Neural cell (in vitro differentiated cells): ENCODE measurements around the gene GEMIN5. TPM values are rescaled to one million over a fixed set of nuclear protein-coding genes. Genes with fewer than 3 reads are reported as not detected.

Source experiments
- H2AFZ ChIP-seq: fragments of 200-600, 300-800 bp; sonication (generic), shearing (Covaris generic); 2 replicates; pipeline ENCODE4 v1.6.0; 2014; ENCODE audit warnings: low read depth, mild to moderate bottlenecking, antibody characterized with exemption, low read length, moderate library complexity
- H3F3A ChIP-seq: fragments of 200-600 bp; shearing (Covaris generic); 2 replicates; pipeline ENCODE4 v1.6.1; 2016; ENCODE audit warnings: mild to moderate bottlenecking, moderate library complexity, mixed read lengths, antibody characterized with exemption, low read length; ENCODE audit not compliant: insufficient read depth, poor library complexity, severe bottlenecking
- H3K27ac ChIP-seq: fragments of 200-600, 300-800 bp; sonication (generic), shearing (Covaris generic); 2 replicates; pipeline ENCODE4 v1.5.1; 2014; ENCODE audit warnings: mild to moderate bottlenecking, low read length, moderate library complexity
- H3K27me3 ChIP-seq: fragments of 300-800, 200-600 bp; sonication (generic), shearing (Covaris generic); 2 replicates; pipeline ENCODE4 v1.6.0; 2014; ENCODE audit warnings: mild to moderate bottlenecking, low read depth, low read length, moderate library complexity; ENCODE audit not compliant: insufficient read depth
- H3K36me3 ChIP-seq: fragments of 300-800, 200-600 bp; sonication (generic), shearing (Covaris generic); 2 replicates; pipeline ENCODE4 v1.5.1; 2014; ENCODE audit warnings: mild to moderate bottlenecking, antibody characterized with exemption, low read length, moderate library complexity; ENCODE audit not compliant: insufficient read depth
- H3K4me2 ChIP-seq: fragments of 300-800, 200-600 bp; sonication (generic), shearing (Covaris generic); 2 replicates; pipeline ENCODE4 v1.6.0; 2014; ENCODE audit warnings: mild to moderate bottlenecking, low read length
- H3K4me3 ChIP-seq: fragments of 300-800, 200-600 bp; sonication (generic), shearing (Covaris generic); 2 replicates; pipeline ENCODE4 v1.5.1; 2014; ENCODE audit warnings: mild to moderate bottlenecking, low read length, moderate library complexity
- H3K79me2 ChIP-seq: fragments of 200-600 bp; shearing (Covaris generic); replicated peaks from 2 replicates; pipeline ENCODE4 v1.6.0; 2014; ENCODE audit warnings: mild to moderate bottlenecking, low read length, moderate library complexity; ENCODE audit not compliant: insufficient read depth
- H3K9ac ChIP-seq: fragments of 300-800, 200-600 bp; sonication (generic), shearing (Covaris generic); 2 replicates; pipeline ENCODE4 v1.6.1; 2016; ENCODE audit warnings: mild to moderate bottlenecking, low read length, mixed read lengths
- H3K9me2 ChIP-seq: fragments of 200-600 bp; shearing (Covaris generic); 2 replicates; pipeline ENCODE4 v1.6.1; 2016; ENCODE audit warnings: mild to moderate bottlenecking, low read length, mixed read lengths; ENCODE audit not compliant: insufficient read depth
- H3K9me3 ChIP-seq: fragments of 200-600, 300-800 bp; sonication (generic), shearing (Covaris generic); 2 replicates; pipeline ENCODE4 v1.6.1; 2016; ENCODE audit warnings: mild to moderate bottlenecking, mixed run types, low read length, moderate library complexity, mixed read lengths
- H4K20me1 ChIP-seq: fragments of 200-600 bp; shearing (Covaris generic); 2 replicates; pipeline ENCODE4 v1.6.1; 2016; ENCODE audit warnings: mild to moderate bottlenecking, mixed run types; ENCODE audit not compliant: insufficient read depth
- CTCF ChIP-seq: fragments of 450-650 bp; IDR thresholded peaks from 2 replicates; pipeline ENCODE4 v1.5.1; 2014; ENCODE audit warnings: antibody characterized with exemption, mild to moderate bottlenecking, moderate library complexity; ENCODE audit not compliant: poor library complexity, severe bottlenecking
- EP300 ChIP-seq: fragments of 450-650 bp; conservative IDR thresholded peaks from 2 replicates; pipeline ENCODE4 v1.6.1; 2014; ENCODE audit warnings: antibody characterized with exemption, mild to moderate bottlenecking, moderate library complexity; ENCODE audit not compliant: poor library complexity, severe bottlenecking
- EZH2 ChIP-seq: fragments of 200-600, 300-800 bp; shearing (Covaris generic), sonication (generic); IDR thresholded peaks from 2 replicates; pipeline ENCODE4 v1.6.1; 2014; ENCODE audit warnings: antibody characterized with exemption, low read length, borderline replicate concordance, mild to moderate bottlenecking; ENCODE audit not compliant: insufficient read depth, poor library complexity, severe bottlenecking
- MXI1 ChIP-seq: fragments of 450-650 bp; conservative IDR thresholded peaks from 2 replicates; pipeline ENCODE4 v1.6.1; 2014; ENCODE audit warnings: antibody characterized with exemption, mild to moderate bottlenecking; ENCODE audit not compliant: poor library complexity, severe bottlenecking
- POLR2AphosphoS5 ChIP-seq: IDR thresholded peaks from 2 replicates; pipeline ENCODE4 v1.6.1; 2012
- RAD21 ChIP-seq: fragments of 450-650 bp; conservative IDR thresholded peaks from 2 replicates; pipeline ENCODE4 v1.6.1; 2014; ENCODE audit warnings: antibody characterized with exemption, mild to moderate bottlenecking, moderate library complexity
- REST ChIP-seq: IDR thresholded peaks from 2 replicates; pipeline ENCODE4 v1.6.1; 2012; ENCODE audit warnings: borderline replicate concordance
- SMC3 ChIP-seq: fragments of 450-650 bp; conservative IDR thresholded peaks from 2 replicates; pipeline ENCODE4 v1.6.1; 2014; ENCODE audit warnings: antibody characterized with exemption, mild to moderate bottlenecking, moderate library complexity; ENCODE audit not compliant: poor library complexity
- TAF1 ChIP-seq: IDR thresholded peaks from 2 replicates; pipeline ENCODE4 v1.6.1; 2012; ENCODE audit warnings: low read depth
- polyA plus RNA-seq: library from polyadenylated mRNA; depleted of rRNA; stranded (reverse); fragments of >200 nt; gene quantifications from 2 replicates; pipeline ENCODE4 v1.2.3, GENCODE V29; 2014

Gene GEMIN5
- polyA plus RNA-seq, 1 donor from 2014 or later, result 13.0 TPM

GRCh38 chr5:154858297-154858971 is 79.6 kb downstream of the GEMIN5 start, which contains the start of gene CNOT8:
TSS of gene CNOT8 (plus strand) at chr5:154858627. CDS start at chr5:154863279, 4,652 bp downstream.
- H3K4me2 ChIP-seq, result peak within 1 kb of the TSS; percentile 94
- H2AFZ ChIP-seq, result peak within 1 kb of the TSS; percentile 98
- H3K79me2 ChIP-seq, result peaks cover 47% of the 10 kb centered on the region
- peak within 1 kb of the TSS; percentile 99 for H3K27ac ChIP-seq
- H3K9me3 ChIP-seq, result no peaks in the 10 kb centered on the region
- peak within 1 kb of the TSS; percentile 96 for H3K9ac ChIP-seq
- H3K4me3 ChIP-seq, result peak within 1 kb of the TSS; percentile 78
- TF ChIP-seq CTCF (peak; percentile 17), REST (peak; percentile 68), EZH2 (no peak), RAD21 (peak; percentile 7), EP300 (no peak), POLR2AphosphoS5 (peak; percentile 98), MXI1 (peak; percentile 35), TAF1 (peak; percentile 86), SMC3 (peak; percentile 31)
- no peaks in the 10 kb centered on the region for H4K20me1 ChIP-seq
- H3K36me3 ChIP-seq, result no peaks in the 10 kb centered on the region
- peaks cover 5% of the 10 kb centered on the region for H3F3A ChIP-seq
- no peaks in the 10 kb centered on the region for H3K27me3 ChIP-seq
- no peaks in the 10 kb centered on the region for H3K9me2 ChIP-seq

GRCh38 chr5:154857530-154858296 is 80.3 kb downstream of the GEMIN5 start:
- H3K27ac ChIP-seq, result peak overlapping the region; percentile 99
- H3K4me3 ChIP-seq, result peak overlapping the region; percentile 78
- H3K79me2 ChIP-seq, result peaks cover 40% of the 10 kb centered on the region
- peak overlapping the region; percentile 98 for H2AFZ ChIP-seq
- H3F3A ChIP-seq, result peaks cover 5% of the 10 kb centered on the region
- no peaks in the 10 kb centered on the region for H3K27me3 ChIP-seq
- H3K36me3 ChIP-seq, result no peaks in the 10 kb centered on the region
- peak overlapping the region; percentile 96 for H3K9ac ChIP-seq
- no peaks in the 10 kb centered on the region for H3K9me3 ChIP-seq
- H4K20me1 ChIP-seq, result no peaks in the 10 kb centered on the region
- peak overlapping the region; percentile 94 for H3K4me2 ChIP-seq
- H3K9me2 ChIP-seq, result no peaks in the 10 kb centered on the region
- peak; percentile 52 for TF ChIP-seq CTCF
- peak; percentile 47 for TF ChIP-seq RAD21
- TF ChIP-seq EZH2, result no peak
- peak; percentile 85 for TF ChIP-seq POLR2AphosphoS5
- TF ChIP-seq EP300, result peak; percentile 66
- peak; percentile 33 for TF ChIP-seq TAF1
- TF ChIP-seq SMC3, result peak; percentile 23
- peak; percentile 32 for TF ChIP-seq REST
- TF ChIP-seq MXI1, result peak; percentile 83
